Stimulated activated CD4-positive, alpha-beta T cell treated with anti-CD3 and anti-CD28 coated beads, TNF-alpha, amount 100 ng/mL, for 1 hour (primary cell): ENCODE measurements around the gene LILRB3.
"Not testable (repeated sequence)": the region's sequence is repeated elsewhere in the genome, so short reads cannot be mapped to it uniquely, and the experiment has no call there.

Experiments
- DNase-seq, 3 donors: peaks; one replicate each; pipeline ENCODE4 v3.0.0-alpha.2; 2020; ENCODE audit warnings: low read depth in 3 of 3, low spot score in 1 of 3

The LILRB3 gene

DNA sequence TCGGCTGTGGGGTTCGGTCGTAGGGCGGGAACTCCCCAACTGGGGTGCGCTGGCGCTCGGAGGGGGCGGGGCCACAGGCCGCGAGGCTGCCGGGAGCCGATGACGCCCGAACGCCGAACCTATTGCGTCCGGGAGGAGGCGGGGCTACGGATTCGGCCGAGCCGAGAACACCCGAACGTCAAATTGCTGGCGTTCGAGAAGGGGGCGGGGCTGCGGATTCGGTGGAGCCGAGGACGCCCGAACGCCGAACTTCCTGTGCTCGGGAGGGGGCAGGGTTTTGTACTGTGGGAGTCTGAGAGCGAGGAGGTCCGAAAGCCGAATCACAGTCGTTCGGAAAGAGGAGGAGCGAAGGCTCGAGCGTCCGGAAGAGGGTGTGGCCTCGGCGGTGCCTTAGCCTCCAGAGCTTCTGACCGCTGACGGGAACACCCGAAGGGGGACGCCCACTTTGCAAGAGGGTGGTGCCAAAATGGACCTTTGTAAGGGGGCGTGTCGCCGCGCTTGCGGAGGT is 32.2 kb downstream of the LILRB3 start:
- DNase-seq: peak; percentile 99 to 100 (median 100)

DNA sequence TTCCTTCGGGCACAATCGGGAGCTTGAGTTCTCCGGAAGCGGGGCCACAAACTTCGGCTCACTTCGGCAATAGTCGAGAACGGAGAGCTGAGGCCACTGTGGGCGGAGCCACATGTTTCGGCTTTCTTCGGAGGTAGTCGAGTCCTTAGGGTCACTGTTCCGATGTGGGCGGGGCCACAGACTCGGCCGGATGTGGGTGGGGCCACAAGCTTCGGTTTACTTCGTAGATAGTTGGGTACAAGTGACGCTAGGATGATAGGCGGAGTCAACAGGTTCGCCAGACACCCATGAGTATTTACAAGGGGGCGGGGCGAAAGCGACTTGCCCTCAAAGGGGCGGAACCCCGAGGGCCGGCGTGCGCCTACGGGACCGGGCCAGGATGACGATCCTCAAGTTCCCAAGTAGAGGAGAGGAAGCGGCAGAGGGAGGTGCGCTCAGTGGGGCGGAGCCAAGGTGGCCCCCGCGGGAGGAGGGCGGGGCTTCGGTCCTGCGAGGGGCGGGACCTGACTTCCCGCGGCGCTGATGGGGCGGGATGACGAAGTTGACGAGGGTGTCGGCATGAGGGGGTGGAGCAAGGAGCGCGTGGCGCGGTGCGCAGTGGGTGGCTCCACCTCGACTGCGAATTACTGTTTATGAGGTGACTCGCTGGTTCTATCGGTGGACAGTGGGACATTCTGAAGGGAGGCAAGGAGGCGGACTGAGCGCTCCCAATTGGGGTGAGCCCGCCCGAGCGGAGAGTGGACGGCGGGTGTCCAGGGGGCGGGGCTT is 32.9 kb downstream of the LILRB3 start:
- DNase-seq: peak; percentile 99 to 100 (median 100)

DNA sequence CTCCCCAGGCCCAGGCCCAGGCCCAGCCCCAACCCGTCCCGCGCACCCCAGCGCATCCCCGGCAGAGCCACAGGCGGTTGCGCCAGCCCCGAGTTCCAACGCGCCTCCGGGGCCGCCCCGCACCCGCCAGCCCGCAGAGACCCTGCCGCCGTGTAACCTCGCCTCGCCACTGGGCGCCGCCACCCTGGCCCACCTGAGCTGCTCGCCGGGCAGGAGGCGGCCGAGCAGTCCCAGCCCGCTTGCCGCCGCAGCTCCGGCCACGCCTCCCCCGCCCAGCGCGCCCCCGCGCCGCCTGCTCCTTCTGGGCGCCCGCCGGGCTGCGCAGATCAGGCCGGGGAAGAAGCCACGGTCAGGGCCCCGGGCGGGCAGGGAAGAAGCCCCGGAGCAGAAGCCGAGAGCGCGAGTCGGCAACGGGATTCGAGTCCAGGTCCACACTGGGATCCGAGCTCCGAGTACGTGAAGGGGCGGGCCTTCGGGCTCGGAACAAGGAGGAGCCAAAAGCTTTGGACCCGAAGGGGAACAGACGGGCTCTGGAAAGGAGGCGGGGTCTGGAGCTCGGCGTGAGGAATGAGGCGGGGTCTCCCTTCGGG is 33.6 kb downstream of the LILRB3 start, which contains the start of gene MBOAT7:
TSS of gene MBOAT7 (minus strand) at position 436 of the 590 bp plus-strand sequence. CDS start 1,072 bp downstream, outside the sequence.
- no peak for DNase-seq

DNA sequence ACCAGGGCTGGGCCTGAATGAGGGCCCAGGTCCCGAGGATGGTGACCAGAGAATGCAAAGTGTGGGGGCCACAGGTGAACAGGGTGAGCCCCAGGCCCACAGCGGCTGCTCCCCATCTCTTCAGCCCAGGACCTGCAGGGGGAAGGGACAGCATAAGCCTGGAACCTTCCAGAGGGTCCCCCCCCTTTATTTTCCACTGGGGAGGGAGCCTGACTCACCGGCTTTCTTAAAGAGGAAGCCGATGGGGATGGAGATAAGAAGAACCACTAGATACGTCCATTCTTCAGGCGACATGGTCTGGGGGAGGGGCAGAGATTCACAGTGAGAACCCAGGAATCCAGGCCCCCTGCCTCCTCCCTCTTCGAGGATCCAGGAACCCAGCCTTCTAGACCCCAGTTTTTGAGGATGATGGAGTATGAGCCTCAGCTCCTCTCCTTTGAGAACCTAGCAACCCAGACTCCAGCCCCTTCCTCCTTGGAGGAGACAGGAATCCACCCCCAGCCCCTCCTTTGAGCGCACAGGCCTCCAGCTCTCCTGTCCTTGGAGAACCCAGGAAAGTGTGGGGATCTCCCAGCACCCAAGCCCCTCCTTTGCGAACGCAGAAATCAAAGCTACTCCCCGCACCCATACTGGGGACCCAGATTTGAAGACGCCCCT is 34.5 kb downstream of the LILRB3 start:
- peak in 1 of 3 donors; percentile 20 for DNase-seq

DNA sequence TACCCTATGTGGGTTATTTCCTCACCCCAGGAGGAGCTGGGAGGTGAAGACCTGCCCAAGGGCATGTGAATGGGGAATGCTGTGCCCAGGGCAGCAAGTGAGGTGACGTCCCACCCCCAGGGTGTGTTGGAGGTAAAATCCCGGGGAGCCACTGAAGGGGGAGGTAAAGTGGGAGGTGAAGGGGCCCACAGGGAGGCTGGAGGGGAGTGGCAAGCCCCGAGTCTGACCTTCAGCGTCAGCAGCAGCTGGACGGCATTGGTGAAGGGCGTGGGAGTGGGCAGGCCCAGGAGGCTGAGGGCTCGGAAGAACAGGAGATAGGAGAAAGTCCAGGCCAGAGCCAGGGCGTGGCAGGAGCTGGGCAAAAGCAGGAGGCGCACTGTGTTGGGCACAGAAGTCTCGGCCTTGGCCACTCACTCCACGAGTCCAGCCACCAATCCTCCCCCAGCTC is 35.8 kb downstream of the LILRB3 start:
- no peak for DNase-seq

DNA sequence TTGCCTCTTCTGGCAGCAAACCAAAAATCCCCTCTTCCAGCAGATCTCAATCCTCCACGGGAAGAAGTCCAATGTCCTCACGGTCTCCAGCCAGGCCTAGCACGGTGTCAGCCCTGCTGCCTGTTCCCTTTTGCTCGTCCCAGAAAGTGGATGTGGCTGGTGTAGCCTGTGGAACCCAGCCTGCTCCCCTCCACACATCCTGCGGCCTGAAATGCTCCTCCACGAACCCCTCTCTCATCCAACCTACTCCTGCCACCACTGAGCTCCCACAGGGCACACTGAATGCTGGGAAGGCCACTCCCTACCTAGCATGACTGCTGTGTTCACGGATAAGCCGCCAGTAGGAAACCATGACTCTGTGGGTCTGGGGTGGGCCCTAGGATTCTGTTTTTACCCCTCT is 36.5 kb downstream of the LILRB3 start:
- DNase-seq: no peak

DNA sequence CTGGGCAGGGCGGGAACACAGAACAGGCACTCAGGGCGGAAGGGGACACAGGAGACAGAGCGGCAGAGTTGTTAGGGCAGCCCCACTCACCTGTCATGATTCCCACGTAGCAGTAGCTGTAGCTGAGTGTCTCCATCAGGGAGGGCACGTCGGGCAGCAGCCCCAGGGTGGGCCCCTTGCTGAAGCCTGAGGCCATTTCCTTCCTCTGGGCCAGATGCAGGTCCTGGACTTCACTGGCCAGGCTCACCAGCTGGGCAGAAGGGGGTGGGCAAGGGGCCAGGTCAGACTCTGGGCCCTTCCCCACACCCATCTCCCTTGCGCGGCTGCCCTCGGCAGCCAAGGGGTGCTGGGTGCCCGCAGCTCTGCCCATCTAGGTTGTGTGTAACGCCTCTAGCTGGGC is 39.4 kb downstream of the LILRB3 start:
- DNase-seq: no peak

DNA sequence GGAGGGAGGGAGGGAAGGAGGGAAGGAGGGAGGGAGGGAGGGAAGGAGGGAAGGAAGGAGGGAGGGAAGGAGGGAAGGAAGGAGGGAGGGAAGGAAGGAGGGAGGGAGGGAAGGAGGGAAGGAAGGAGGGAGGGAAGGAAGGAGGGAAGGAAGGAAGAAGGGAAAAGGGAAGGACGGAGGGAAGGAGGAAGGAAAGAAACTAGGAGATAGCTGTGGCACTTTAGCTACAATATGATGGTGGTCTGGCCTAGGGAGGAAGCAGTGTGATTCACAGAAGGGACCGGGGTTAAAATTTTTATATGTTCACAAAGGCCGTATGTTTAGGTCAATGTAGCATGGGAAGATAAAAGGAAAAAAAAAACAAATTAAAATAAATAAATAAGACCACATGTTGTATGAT is 40.9 kb downstream of the LILRB3 start:
- DNase-seq: not testable (repeated sequence)

DNA sequence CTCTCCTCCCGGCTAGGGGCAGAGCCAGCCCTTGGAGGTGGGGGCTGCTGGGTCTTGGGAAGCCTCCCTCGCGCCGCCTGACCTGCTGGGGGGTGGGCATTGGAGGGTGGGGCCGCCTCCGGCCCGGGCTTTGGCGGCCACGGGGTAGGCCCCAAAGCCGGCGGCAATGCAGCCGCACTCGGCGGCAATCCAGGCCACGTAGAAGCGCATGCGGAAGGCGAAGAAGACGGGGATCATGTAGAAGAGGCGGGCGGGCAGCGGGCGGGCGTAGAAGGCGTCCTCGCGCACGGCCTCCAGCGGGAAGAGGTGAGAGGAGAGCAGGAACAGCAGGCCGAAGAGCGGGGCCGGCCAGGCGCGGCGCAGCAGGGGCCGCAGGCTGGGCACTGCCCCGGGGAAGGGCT is 42.1 kb downstream of the LILRB3 start:
- no peak for DNase-seq

DNA sequence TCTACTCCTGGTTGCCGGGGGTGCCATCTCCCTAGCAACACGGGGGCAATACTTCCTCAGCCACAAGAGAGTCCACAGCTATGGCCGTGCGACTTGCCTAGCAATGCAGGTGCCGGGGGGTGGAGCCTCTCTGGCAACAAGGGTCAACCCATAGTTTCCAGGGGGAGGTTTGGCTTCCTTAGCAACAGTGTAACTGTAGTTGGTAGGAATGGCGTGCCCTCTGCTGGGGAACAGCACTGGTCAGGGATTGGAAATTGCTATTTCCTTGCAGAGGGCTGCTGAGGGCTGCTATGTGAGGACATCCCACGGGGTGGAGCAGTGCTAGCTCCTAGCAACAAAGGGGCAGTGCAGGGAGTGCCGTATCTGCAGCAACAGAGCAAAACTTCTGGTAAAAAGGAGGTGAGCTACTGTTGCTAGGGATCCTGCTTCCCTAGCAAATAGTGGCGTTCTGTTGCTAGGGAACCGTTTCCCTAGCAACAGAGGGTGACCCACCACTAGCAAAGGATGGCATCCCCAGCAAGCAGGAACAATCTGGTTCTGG is 42.8 kb downstream of the LILRB3 start:
- DNase-seq: no peak

DNA sequence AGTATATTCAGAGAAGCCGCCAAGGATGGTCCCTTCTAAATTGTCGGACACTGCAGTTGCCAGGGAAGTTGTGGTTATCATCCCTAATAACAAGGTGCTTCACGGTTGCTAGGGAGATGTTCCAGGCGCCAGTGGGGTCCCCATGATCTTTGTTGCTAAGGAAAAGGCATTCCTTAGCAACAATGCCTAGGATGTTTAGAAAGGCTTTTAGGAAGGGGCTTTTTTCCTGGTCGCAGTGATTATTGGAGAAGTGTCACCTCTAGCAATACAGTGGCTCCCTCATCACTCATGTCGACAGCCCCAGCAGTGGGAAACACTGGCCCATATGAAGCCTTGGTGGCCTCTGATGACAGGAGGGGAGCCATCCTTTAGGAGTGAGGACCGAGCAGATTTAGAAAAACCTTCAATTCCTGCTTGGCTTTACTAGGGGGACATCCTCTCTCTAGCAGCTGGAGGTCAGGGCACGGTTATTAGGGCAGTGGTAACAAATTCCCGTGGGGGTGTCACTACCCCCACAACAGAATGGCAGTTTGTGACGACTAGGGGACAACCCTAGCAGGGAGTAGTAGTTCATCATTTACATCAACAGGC is 43.5 kb downstream of the LILRB3 start:
- DNase-seq: no peak

DNA sequence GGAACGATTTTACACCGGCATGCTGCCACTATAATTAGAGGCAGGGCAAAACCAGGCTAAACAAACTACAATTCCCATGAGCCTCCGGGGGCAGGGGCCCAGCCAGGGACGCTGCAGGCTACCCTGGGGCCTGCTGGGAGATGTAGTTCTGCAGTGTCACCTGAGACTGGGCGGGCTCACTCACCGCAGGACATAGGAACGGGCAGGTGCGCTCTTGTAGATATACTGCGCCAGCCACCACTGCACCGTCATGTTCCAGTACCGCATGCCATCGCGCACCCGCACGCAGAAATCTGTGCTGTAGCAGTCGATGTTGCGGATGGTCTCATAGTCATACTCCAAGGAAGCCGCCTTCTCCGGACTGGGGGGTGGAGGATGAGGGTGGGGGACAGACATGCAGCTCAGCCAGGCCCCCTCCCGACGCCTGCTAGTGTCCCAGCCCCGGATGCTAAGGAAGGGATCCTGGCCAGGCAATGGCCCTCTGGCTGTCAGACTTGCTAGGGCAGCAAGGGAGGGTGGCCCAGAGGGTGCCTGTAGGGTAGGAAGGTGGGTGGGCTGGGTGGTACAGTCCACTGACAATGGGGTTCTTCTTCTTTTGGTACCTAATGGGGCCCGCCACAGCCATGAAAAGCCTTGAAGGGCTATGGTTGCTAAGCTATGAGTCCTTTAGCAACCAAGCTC is 44.1 kb downstream of the LILRB3 start:
- DNase-seq: no peak

DNA sequence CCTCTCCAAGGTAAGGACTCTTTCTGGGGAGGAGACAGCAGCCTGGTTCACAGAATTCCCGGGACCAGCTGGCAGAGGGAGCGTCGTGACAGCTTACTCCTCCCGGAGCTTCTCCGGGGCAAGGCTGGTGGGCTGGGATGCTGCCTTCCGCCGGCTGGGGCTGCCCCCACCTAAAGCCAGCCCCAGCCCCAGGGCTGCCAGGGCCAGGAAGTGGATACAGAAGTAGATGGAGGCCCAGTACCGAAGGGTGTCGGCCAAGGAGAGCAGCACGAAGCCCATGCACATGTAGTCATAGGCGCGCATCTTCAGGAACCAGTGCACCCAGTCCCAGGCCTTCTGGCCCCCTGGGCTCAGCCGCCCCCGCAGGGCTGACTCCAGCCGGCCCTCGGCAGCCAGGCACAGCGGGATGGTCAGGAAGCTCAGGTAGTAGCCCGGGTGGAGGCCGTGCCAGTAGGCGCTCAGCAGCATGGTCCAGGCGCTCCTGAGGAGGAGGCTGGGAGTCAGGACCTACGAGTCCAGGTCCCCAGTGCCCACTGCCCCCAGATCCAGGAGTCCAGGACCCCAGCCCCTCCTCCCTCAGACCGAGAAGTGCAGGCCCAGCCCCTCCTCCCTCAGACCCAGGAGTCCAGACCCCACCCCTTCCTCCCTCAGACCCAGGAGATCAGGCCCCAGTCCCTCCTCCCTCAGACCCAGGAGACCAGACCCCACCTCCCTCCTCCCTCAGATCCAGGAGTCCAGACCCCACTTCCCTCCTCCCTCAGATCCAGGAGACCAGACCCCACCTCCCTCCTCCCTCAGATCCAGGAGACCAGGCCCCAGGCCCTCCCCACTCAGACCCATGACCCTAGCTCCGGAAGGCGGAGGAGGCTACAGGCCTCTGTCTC is 48.6 kb downstream of the LILRB3 start:
- no peak for DNase-seq

DNA sequence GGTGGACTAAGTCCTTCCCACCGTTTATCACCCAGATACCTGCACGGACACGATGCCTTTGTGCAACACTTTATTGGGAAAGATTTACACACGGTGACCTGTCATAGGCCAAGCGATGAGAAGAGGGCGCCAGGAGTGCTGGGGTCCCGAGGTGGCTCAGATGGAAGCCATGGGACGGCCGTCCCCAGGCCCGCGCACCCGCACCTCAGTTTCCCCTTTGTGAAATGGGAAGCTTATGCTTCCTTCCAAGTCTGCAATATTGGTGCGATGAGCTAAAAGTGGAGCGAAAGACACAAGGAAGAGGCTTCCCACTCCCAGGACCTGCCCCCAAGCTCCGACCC is 49.5 kb downstream of the LILRB3 start:
- DNase-seq: no peak

DNA sequence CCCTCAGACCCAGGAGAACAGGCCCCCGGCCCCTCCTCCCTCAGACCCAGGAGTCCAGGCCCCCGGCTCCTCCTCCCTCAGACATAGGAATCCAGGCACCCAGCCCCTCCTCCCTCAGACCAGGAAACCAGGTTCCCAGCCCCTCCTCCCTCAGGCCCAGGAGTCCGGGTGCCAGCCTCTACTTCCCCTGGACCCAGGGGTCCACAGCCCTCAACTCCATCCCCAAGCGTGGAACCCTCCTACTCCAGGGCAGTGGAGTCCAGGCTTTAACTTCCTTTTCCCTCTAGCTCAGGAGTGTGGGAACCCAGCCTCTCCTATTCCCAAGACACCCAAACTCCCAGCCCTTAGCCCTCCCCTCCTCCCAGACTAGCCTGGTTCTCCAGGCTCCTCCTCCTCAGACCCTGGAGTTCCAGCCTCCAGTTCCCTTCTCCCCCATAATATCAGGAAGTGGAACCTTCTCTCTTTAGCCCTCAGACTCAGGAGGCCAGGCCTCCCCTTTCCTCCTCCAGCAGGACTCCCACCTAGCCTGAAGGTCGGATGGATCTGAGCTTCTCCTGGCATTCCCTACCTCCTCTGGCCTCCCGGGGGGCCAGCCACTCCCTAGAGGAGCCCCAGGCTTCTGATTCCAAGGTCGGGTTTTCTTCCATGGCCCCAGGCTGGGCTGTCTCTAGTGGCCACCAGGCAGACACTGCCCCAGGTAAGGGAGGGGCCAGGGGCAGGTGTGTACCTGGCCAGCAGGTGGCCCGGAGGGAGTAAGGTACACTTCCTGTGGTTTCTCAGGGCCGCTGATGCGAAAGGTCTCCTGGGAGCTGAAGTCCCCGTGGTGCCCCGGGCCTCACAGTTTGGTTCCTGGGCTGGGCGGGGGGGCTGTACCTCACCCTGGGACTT is 50.1 kb downstream of the LILRB3 start, which contains the start of gene TMC4:
TSS of gene TMC4 (minus strand) at position 690 of the 888 bp plus-strand sequence. CDS start at position 647, 43 bp downstream.
- DNase-seq: no peak

DNA sequence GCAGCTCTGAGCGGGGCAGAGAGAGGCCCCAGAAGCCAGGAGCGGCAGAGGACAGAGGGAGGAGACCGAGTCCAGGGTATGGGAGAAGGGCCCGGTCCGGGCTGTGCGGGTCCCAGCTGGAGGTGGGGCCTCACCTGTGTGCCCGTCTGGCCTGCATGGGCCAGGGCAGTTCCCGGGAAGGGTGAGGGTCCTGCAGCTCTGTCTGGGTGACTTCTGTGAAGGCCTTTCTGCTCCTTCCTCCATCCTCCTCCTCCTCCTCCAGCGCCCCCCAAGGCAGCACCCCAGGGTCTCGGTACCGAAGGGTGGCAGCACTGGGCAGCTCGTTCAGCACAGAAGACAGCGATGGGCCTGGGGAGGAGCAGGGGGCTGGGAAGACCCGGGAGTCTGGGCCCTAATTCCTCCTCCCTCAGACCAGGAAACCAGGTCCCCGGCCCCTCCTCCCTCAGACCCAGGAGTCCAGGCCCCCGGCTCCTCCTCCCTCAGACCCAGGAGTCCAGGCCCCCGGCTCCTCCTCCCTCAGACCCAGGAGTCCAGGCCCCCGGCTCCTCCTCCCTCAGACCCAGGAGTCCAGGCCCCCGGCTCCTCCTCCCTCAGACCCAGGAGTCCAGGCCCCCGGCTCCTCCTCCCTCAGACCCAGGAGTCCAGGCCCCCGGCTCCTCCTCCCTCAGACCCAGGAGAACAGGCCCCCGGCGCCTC is 50.9 kb downstream of the LILRB3 start:
- not testable (repeated sequence) for DNase-seq

DNA sequence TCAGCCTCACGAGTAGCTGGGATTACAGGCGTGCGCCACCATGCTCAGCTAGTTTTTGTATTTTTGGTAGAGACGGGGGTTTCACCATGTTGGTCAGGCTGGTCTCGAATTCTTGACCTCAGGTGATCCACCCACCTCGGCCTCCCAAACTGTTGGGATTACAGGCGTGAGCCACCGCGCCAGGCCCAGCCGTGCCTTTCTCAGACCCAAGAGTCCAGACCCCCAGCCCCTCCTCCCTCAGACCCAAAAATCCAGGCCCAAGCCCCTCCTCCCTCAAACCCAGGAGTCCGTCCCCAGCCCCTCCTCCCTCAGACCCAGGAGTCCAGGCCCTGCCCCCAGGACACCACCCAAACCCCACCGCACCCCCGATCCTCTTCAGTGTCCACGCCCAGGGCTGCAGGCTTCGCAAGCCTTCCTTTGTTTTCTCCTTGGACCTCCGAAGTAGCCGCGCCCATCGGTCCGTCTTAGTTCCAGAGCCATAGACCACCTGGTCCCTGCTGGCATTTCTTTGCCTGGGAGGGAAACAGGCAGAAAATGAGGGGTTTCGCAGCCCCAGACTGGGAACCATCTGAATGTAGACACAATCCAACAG is 53.6 kb downstream of the LILRB3 start:
- no peak for DNase-seq
